GM19328 (cell line): Measurements from ENCODE around the gene ARL4C.

Experiments
- ATAC-seq: cut with Tn5 transposase; IDR thresholded peaks from one replicate; pipeline ENCODE4 v1.9.1; 2021; ENCODE audit warnings: mild to moderate bottlenecking, moderate library complexity; ENCODE audit not compliant: unreplicated experiment

ARL4C gene

GRCh38 chr2:234496835-234497593 is at the start of gene ARL4C:
Gene ARL4C, minus strand, starts transcription at chr2:234497081. Its CDS starts 495 bp downstream, at chr2:234496586.
- peak; percentile 57 for ATAC-seq

GRCh38 chr2:234544659-234545611 is 48.1 kb upstream of the ARL4C start:
- ATAC-seq: no peak

- no peak for ATAC-seq
Observed at GRCh38 chr2:234542742-234543141, 45.9 kb upstream of the ARL4C start.

GRCh38 chr2:234537929-234538328 is 41.0 kb upstream of the ARL4C start:
- no peak for ATAC-seq

GRCh38 chr2:234536178-234536965 is 39.5 kb upstream of the ARL4C start:
- no peak for ATAC-seq

- ATAC-seq: no peak
Observed at GRCh38 chr2:234535464-234535863, 38.6 kb upstream of the ARL4C start.

GRCh38 chr2:234534515-234534914 is 37.6 kb upstream of the ARL4C start:
- no peak for ATAC-seq

- ATAC-seq: no peak
Observed at GRCh38 chr2:234533626-234534025, 36.7 kb upstream of the ARL4C start.

- no peak for ATAC-seq
Observed at GRCh38 chr2:234528410-234529148, 31.7 kb upstream of the ARL4C start.

GRCh38 chr2:234526711-234527110 is 29.8 kb upstream of the ARL4C start:
- ATAC-seq: no peak

- ATAC-seq: no peak
Observed at GRCh38 chr2:234521536-234521935, 24.7 kb upstream of the ARL4C start.

GRCh38 chr2:234518986-234519642 is 22.2 kb upstream of the ARL4C start:
- no peak for ATAC-seq

- ATAC-seq: no peak
Observed at GRCh38 chr2:234517971-234518370, 21.1 kb upstream of the ARL4C start.

GRCh38 chr2:234514873-234515638 is 18.2 kb upstream of the ARL4C start:
- ATAC-seq: no peak

- no peak for ATAC-seq
Observed at GRCh38 chr2:234514099-234514498, 17.2 kb upstream of the ARL4C start.

- no peak for ATAC-seq
Observed at GRCh38 chr2:234512884-234513669, 16.2 kb upstream of the ARL4C start.

GRCh38 chr2:234502919-234503285 is 6.0 kb upstream of the ARL4C start:
- ATAC-seq: no peak

GRCh38 chr2:234502285-234502918 is 5.5 kb upstream of the ARL4C start:
- ATAC-seq: no peak
